Stimulated activated CD8-positive, alpha-beta memory T cell treated with anti-CD3 and anti-CD28 coated beads, Interleukin-4, amount 100 ng/mL, for 1 hour (primary cell): ENCODE measurements around the gene LHPP.
"Not testable (repeated sequence)": the region's sequence is repeated elsewhere in the genome, so short reads cannot be mapped to it uniquely, and the experiment has no call there.

Experiments used
- DNase-seq, 2 donors: peaks; one replicate each; pipeline ENCODE4 v3.0.0-alpha.2; 2020; ENCODE audit warnings: low read depth in 2 of 2, low spot score in 1 of 2

LHPP gene

DNA sequence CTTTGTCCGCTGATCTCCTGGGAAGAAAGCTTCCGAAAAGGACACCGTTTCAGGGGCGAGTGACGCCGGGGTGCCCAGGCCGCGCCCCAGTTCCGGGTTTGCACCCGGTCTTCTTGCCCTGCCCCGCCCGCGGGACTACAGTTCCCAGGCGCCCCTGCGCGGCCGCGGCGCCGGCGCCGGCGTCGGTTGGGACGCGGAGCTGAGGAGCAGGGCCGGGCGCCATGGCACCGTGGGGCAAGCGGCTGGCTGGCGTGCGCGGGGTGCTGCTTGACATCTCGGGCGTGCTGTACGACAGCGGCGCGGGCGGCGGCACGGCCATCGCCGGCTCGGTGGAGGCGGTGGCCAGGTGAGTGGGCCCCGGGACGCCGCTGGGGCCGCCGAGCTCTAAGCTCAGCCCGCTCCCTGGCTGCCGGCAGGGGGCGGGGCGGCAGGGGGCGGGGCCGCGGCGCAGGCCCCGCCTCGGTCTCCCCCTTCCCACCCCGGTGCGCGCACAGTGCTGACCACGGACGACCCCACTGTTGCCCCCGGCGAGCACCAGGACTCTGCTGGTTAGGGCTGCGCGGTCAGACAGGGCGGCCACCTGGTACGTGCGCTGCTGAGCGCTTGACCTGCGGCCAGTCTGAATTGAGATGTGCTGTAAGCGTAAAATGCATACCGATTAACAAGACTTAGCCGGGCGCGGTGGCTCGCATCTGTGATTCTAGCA lies at the start of gene LHPP:
LHPP (plus strand) TSS at position 182 of the 706 bp plus-strand sequence; CDS start at position 222, 40 bp downstream.
- peak; percentile 48 to 60 for DNase-seq

GRCh38 chr10:124414076-124414475 lies 47.5 kb upstream of the LHPP start:
- no peak for DNase-seq

DNA sequence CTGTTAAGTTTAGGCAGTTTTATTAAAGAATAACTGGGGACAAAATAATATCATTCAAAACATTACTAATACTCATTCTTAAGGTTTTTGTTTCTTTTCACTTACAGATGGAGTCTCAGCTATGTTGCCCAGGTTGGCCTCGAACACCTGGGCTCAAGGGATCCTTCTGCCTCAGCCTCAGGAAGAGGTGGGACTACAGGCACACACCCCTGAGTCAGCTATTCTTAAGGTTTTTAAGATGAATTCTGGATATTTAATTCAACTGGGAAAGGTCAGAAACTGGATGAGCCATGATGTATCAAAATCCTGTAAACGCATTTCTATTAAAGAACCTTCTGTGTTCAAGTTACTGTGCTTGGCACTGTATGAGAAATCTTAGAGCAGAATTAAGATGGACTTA lies 46.4 kb upstream of the LHPP start:
- DNase-seq, result no peak

GRCh38 chr10:124416733-124417132 lies 44.9 kb upstream of the LHPP start:
- DNase-seq, result no peak

GRCh38 chr10:124417895-124418725 lies 43.5 kb upstream of the LHPP start:
- DNase-seq, result peak; percentile 6 to 27

- DNase-seq, result peak; percentile 87 to 95
Observed at GRCh38 chr10:124418726-124419501, 42.7 kb upstream of the LHPP start, which contains the start of gene OAT. OAT (minus strand) TSS chr10:124418923; CDS start chr10:124412171, 6,752 bp downstream.

DNA sequence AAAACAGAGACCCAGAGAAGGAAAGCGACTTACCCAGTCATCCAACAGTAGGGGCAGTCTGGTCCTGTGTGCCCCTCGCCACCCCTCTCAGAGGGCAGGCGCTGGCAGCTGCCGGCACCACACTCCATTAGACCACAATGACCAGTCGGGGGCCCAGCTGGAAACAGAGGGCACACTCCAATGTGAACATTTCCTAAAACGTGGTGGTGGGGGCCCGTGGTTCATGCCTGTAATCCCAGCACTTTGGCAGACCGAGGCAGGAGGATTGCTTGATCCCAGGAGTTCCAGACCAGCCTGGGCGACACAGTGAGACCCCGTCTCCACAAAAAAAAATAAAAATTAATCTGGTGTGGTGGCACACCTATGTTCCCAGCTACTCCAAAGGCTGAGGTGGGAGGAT lies 42.0 kb upstream of the LHPP start:
- DNase-seq, result no peak

GRCh38 chr10:124420254-124420653 lies 41.4 kb upstream of the LHPP start:
- DNase-seq, result no peak

GRCh38 chr10:124422742-124423141 lies 38.9 kb upstream of the LHPP start:
- DNase-seq, result no peak

DNA sequence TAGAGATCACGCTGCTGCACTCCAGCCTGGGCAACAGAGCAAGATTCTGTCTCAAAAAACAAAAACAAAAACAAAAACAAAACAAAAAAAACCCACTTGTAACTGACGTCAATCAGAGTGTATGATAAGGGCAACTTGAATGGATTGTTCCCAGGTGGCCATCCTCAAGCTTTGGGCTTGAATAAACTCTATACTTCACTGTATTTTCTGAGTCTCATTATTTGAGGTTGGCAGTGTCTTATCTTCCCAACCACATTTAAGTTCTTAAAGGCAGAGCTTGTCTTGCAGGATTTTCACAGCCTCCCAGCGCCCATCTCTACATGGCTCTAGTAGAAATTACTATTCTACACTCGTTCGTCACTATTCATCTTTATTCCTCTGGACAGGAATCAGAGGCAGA lies 37.8 kb upstream of the LHPP start:
- no peak for DNase-seq

GRCh38 chr10:124425227-124425962 lies 36.2 kb upstream of the LHPP start:
- no peak for DNase-seq

DNA sequence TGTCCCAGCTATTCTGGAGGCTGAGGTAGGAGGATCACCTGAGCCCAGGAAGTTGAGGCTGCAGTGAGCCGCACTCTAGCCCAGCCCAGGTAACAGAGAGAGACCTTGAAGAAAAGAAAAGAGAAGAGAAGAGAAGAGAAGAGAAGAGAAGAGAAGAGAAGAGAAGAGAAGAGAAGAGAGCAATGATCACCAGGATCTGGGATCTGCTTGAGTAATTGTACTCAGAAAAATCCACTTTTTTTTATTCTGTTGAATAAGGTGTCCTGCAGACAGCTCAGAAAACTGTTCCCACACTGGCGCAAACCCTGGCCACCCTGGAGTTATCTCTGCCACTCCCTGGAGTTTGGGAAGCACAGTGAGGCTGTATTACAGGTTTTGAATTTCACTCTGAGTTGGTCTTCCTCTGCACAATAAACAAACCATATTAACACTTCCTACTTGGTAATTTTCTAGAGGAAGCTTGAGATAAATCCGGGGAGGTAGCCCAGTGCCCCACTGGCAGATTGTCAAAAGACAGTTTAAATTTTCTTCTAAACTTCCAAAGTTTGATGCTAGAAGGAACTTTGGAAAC lies 33.3 kb upstream of the LHPP start:
- no peak for DNase-seq

- DNase-seq, result no peak
Observed at GRCh38 chr10:124429576-124429975, 32.0 kb upstream of the LHPP start.

- no peak for DNase-seq
Observed at GRCh38 chr10:124430077-124430476, 31.5 kb upstream of the LHPP start.

DNA sequence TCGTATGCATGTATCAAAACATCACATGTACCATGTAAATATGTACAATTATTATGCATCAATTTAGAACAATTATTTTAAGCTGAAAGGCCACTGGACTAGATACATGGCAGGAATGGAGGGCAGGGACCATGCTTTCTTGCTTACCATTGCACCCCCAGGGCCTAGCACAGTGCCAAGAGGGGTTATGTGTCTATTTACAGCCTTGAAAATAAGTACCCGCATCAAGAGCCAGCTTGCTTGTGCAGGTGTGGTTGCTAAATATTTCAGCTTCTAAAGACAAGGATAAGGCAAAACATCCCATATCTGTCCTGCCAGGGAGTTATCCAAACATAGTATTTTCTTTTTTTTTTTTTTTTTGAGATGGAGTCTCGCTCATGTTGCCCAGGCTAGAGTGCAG lies 28.2 kb upstream of the LHPP start:
- DNase-seq, result no peak

DNA sequence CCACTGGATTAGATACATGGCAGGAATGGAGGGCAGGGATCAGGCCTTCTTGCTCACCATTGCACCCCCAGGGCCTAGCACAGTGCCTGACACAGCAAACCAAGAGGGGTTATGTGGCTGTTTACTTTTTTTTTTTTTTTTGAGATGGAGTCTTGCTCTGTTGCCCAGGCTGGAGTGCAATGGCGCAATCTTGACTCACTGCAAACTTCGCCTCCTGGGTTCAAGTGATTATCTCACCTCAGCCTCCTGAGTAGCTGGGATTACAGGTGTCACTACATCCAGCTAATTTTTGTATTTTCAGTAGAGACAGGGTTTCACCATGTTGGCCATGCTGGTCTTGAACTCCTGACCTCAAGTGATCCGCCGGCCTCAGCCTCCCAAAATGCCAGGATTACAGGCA lies 25.9 kb upstream of the LHPP start:
- not testable (repeated sequence) for DNase-seq

- no peak for DNase-seq
Observed at GRCh38 chr10:124436191-124436638, 25.4 kb upstream of the LHPP start.

DNA sequence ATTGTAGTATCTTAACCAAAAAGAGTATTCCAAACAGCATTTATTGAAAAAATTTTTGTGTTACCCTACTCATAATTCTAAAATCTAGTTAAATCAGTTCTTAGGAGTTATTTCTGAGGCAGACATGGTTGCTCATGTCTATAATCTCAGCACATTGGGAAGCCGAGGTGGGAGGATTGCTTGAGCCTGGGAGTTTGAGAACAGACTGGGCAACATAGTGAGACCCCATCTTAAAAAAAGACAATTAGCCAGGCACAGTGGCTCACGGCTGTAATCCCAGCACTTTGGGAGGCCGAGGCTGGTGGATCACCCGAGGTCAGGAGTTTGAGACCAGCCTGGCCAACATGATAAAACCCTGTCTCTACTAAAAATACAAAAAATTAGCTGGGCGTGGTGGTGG lies 19.9 kb upstream of the LHPP start:
- DNase-seq, result not testable (repeated sequence)

GRCh38 chr10:124446830-124447750 lies 14.5 kb upstream of the LHPP start:
- DNase-seq, result no peak
